AG04449 (cell line): Measurements from ENCODE around the gene SMIM26.

Source experiments
- CTCF ChIA-PET: fragments of 350-600 bp; formaldehyde crosslinking; extraction: SDS; loops from one replicate; lab custom pipeline; 2021; ENCODE audit warnings: antibody characterized with exemption; lab: Yijun Ruan, JAX
- POLR2A ChIA-PET: fragments of 400-600, 350-600 bp; formaldehyde crosslinking; extraction: SDS; loops from one replicate; lab custom pipeline; 2020; ENCODE audit warnings: antibody characterized with exemption, inconsistent platforms; lab: Yijun Ruan, JAX
- DNase-seq: peaks from one replicate; pipeline ENCODE4 v3.0.0-alpha.2; 2010; ENCODE audit warnings: low read depth, low spot score
- H3K4me3 ChIP-seq: 2 replicates; pipeline ENCODE4 v1.5.1; 2011; ENCODE audit warnings: low read depth, mild to moderate bottlenecking, control low read depth, low read length
- CTCF ChIP-seq: IDR thresholded peaks from one replicate; pipeline ENCODE4 v1.5.1; 2011; ENCODE audit warnings: mild to moderate bottlenecking, moderate library complexity, low read length, control low read depth, inconsistent platforms; ENCODE audit not compliant: insufficient read depth; ENCODE audit errors: missing control alignments

SMIM26 gene

GRCh38 chr20:18571009-18571408 lies 3.8 kb downstream of the SMIM26 start:
- ChIA-PET POLR2A (no interaction called here), CTCF (no interaction called here)
- no peak for TF ChIP-seq CTCF
- H3K4me3 ChIP-seq = no peak overlapping the region
- no peak for DNase-seq

GRCh38 chr20:18571578-18571977 lies 4.3 kb downstream of the SMIM26 start:
- POLR2A ChIA-PET = interaction anchor here (0.7 kb wide), 1 partner anchor 64 kb away, joined by 3 read pairs; no protein-coding TSS in a partner anchor
- no peak overlapping the region for H3K4me3 ChIP-seq
- CTCF ChIA-PET = no interaction called here
- DNase-seq = no peak
- TF ChIP-seq CTCF = no peak

- CTCF ChIA-PET = no interaction called here
- H3K4me3 ChIP-seq = no peak overlapping the region
- POLR2A ChIA-PET = no interaction called here
- no peak for DNase-seq
- no peak for TF ChIP-seq CTCF
Measured at GRCh38 chr20:18577942-18578341, 10.7 kb downstream of the SMIM26 start.

GRCh38 chr20:18578581-18578980 lies 11.3 kb downstream of the SMIM26 start:
- DNase-seq = no peak
- TF ChIP-seq CTCF = no peak
- ChIA-PET CTCF (interaction anchor here (1.6 kb wide), 1 partner anchor 10 kb away, joined by 4 read pairs; no protein-coding TSS in a partner anchor), POLR2A (no interaction called here)
- no peak overlapping the region for H3K4me3 ChIP-seq

GRCh38 chr20:18580012-18580411 lies 12.8 kb downstream of the SMIM26 start:
- no peak overlapping the region for H3K4me3 ChIP-seq
- no peak for DNase-seq
- ChIA-PET POLR2A (no interaction called here), CTCF (interaction anchor here (1.6 kb wide), 1 partner anchor 9 kb away, joined by 4 read pairs; no protein-coding TSS in a partner anchor)
- TF ChIP-seq CTCF = no peak

- no peak for TF ChIP-seq CTCF
- ChIA-PET CTCF (no interaction called here), POLR2A (interaction anchor here (0.7 kb wide), 1 partner anchor 30 kb away, joined by 4 read pairs; no protein-coding TSS in a partner anchor)
- H3K4me3 ChIP-seq = no peak overlapping the region
- no peak for DNase-seq
Measured at GRCh38 chr20:18585134-18585533, 17.9 kb downstream of the SMIM26 start.
